A673 (cell line): ENCODE measurements around the gene GLS2. TPM values are rescaled to one million over a fixed set of nuclear protein-coding genes. Genes with fewer than 3 reads are reported as not detected.

Experiments used
- BruUV-seq: library from RNA; stranded (reverse); fragments of 400-500 nt; replicated peaks from 2 replicates; lab custom pipeline; 2021; lab: Mats Ljungman, UMichigan
- CTCF ChIA-PET: fragments of 300-600 bp; sonication (Branson Sonifier 250); formaldehyde crosslinking; loops from one replicate; lab custom pipeline; 2022; ENCODE audit warnings: antibody characterized with exemption; lab: Charles Lee
- POLR2A ChIA-PET: fragments of 300-600 bp; sonication (Branson Sonifier 250); formaldehyde crosslinking; loops from one replicate; lab custom pipeline; 2022; ENCODE audit warnings: antibody characterized with exemption; ENCODE audit not compliant: low non-redundant PET; lab: Charles Lee
- DNase-seq: peaks from one replicate; pipeline ENCODE4 v3.0.0-alpha.2; 2015; ENCODE audit warnings: low spot score
- H3K27ac ChIP-seq: fragments of 200-600 bp; sonication (generic); 2 replicates; pipeline ENCODE4 v1.5.1; 2016; ENCODE audit warnings: mixed run types, low read depth, mild to moderate bottlenecking, mixed read lengths, antibody characterized with exemption, low read length; ENCODE audit not compliant: poor library complexity, severe bottlenecking
- H3K27me3 ChIP-seq: fragments of 200-600 bp; sonication (generic); replicated peaks from 2 replicates; pipeline ENCODE4 v1.6.1; 2017; ENCODE audit warnings: mixed run types, low read depth, mild to moderate bottlenecking, mixed read lengths, antibody characterized with exemption, low read length; ENCODE audit not compliant: insufficient read depth, poor library complexity
- H3K36me3 ChIP-seq: fragments of 200-600 bp; sonication (generic); 2 replicates; pipeline ENCODE4 v1.6.1; 2016; ENCODE audit warnings: mixed run types, mild to moderate bottlenecking, mixed read lengths, antibody characterized with exemption, low read length; ENCODE audit not compliant: insufficient read depth, poor library complexity, severe bottlenecking
- H3K4me1 ChIP-seq: fragments of 200-600 bp; sonication (generic); 2 replicates; pipeline ENCODE4 v1.6.1; 2017; ENCODE audit warnings: mixed run types, mild to moderate bottlenecking, mixed read lengths, antibody characterized with exemption, low read length; ENCODE audit not compliant: insufficient read depth, poor library complexity, severe bottlenecking
- H3K4me3 ChIP-seq: fragments of 200-600 bp; sonication (generic); 2 replicates; pipeline ENCODE4 v1.5.1; 2016; ENCODE audit warnings: low read depth, mixed run types, mild to moderate bottlenecking, mixed read lengths, low read length; ENCODE audit not compliant: poor library complexity, severe bottlenecking
- H3K9me3 ChIP-seq: fragments of 200-600 bp; sonication (generic); 2 replicates; pipeline ENCODE4 v1.6.1; 2016; ENCODE audit warnings: mixed run types, low read depth, mild to moderate bottlenecking, mixed read lengths, antibody characterized with exemption, low read length; ENCODE audit not compliant: poor library complexity, severe bottlenecking
- CTCF ChIP-seq: fragments of 300-800, 200-600 bp; sonication (generic); conservative IDR thresholded peaks from 2 replicates; pipeline ENCODE4 v1.5.1; 2017; ENCODE audit warnings: low read depth, mild to moderate bottlenecking, antibody characterized with exemption, low read length, moderate library complexity, mixed read lengths
- EZH2 ChIP-seq: fragments of 200-600 bp; sonication (generic); IDR thresholded peaks from 2 replicates; pipeline ENCODE4 v1.6.1; 2017; ENCODE audit warnings: borderline replicate concordance, low read depth, mild to moderate bottlenecking, mixed read lengths, antibody characterized with exemption, low read length; ENCODE audit not compliant: poor library complexity, severe bottlenecking
- intact Hi-C: fragments of 100-400 bp; cut with micrococcal nuclease; formaldehyde crosslinking; loops from one replicate; pipeline ENCODE4 v1.10.0; 2022; ENCODE audit not compliant: unreplicated experiment
- total RNA-seq: library from RNA; stranded (reverse); gene quantifications from 2 replicates; pipeline ENCODE4 v1.2.3, GENCODE V29; 2021

The GLS2 gene
- total RNA-seq, 1 experiment from 2014 or later = not detected

- POLR2A ChIA-PET = no interaction called here
- intact Hi-C loops = no loop called here
- no peaks in the 10 kb centered on the region for H3K9me3 ChIP-seq
- DNase-seq = no peak
- no peaks in the 10 kb centered on the region for H3K27me3 ChIP-seq
- CTCF ChIA-PET = interaction anchor here (0.6 kb wide), 1 partner anchor 24 kb away, joined by 3 read pairs; no protein-coding TSS in a partner anchor
- no TSS peak for BruUV-seq
- no peak for TF ChIP-seq EZH2
- TF ChIP-seq CTCF = no peak
- H3K36me3 ChIP-seq = no peaks in the 10 kb centered on the region
- peaks cover 11% of the 10 kb centered on the region for H3K4me1 ChIP-seq
- no peak overlapping the region for H3K4me3 ChIP-seq
- H3K27ac ChIP-seq = no peak overlapping the region
Observed at GRCh38 chr12:56529656-56530055, 41.7 kb upstream of the GLS2 start.

- no TSS peak for BruUV-seq
- POLR2A ChIA-PET = no interaction called here
- TF ChIP-seq EZH2 = no peak
- intact Hi-C loops = no loop called here
- H3K4me3 ChIP-seq = no peak overlapping the region
- H3K9me3 ChIP-seq = no peaks in the 10 kb centered on the region
- H3K4me1 ChIP-seq = peaks cover 11% of the 10 kb centered on the region
- H3K36me3 ChIP-seq = no peaks in the 10 kb centered on the region
- CTCF ChIA-PET = no interaction called here
- no peak overlapping the region for H3K27ac ChIP-seq
- no peaks in the 10 kb centered on the region for H3K27me3 ChIP-seq
- DNase-seq = no peak
Observed at GRCh38 chr12:56528846-56529245, 40.9 kb upstream of the GLS2 start.

GRCh38 chr12:56522411-56523193, 34.6 kb upstream of the GLS2 start:
- Histone ChIP-seq H3K4me3 (peak overlapping the region; percentile 54), H3K36me3 (no peaks in the 10 kb centered on the region), H3K27me3 (no peaks in the 10 kb centered on the region), H3K9me3 (no peaks in the 10 kb centered on the region), H3K4me1 (peaks cover 30% of the 10 kb centered on the region), H3K27ac (peak overlapping the region; percentile 83)
- DNase-seq = peak; percentile 37
- TSS peak; percentile 79 for BruUV-seq
- CTCF ChIA-PET = interaction anchor here (1.1 kb wide), 1 partner anchor 114 kb away, joined by 4 read pairs; no protein-coding TSS in a partner anchor
- POLR2A ChIA-PET = no interaction called here
- intact Hi-C loops = no loop called here
- no peak for TF ChIP-seq EZH2
- no peak for TF ChIP-seq CTCF
